Lung microvascular endothelial cell (primary cell): ENCODE results near the gene MADCAM1. TPM values are rescaled to one million over a fixed set of nuclear protein-coding genes. Genes with fewer than 3 reads are reported as not detected.

Source experiments
- DNase-seq, 2 donors: peaks; one replicate each; pipeline versions ENCODE4 v3.0.0 to v3.0.0-alpha.2; 2010; ENCODE audit warnings: low read depth in 2 of 2
- total RNA-seq: library from RNA; depleted of rRNA; stranded (reverse); fragments of >200 nt; gene quantifications from 2 replicates; pipeline ENCODE4 v1.2.1, GENCODE V29; 2014

Gene MADCAM1
- total RNA-seq, 1 donor from 2014 or later, result under 0.01 TPM

- DNase-seq, result no peak
These were observed 58.5 kb downstream of the MADCAM1 start for GRCh38 chr19:554817-555216.

Other genes starting within 250 kb of the MADCAM1 start
- 31.6 and 36.1 TPM in 2 replicates for gene PLPP2, start 205.1 kb upstream of the MADCAM1 start, total RNA-seq
- 6.5 and 6.9 TPM in 2 replicates for gene MIER2, start 151.7 kb upstream of the MADCAM1 start, total RNA-seq
- gene C2CD4C, start 87.3 kb upstream of the MADCAM1 start, total RNA-seq, result 2.0 and 7.5 TPM in 2 replicates
- 4.4 and 28.4 TPM in 2 replicates for gene SHC2, start 35.5 kb upstream of the MADCAM1 start, total RNA-seq
- 26.4 and 29.4 TPM in 2 replicates for gene TPGS1, start 11.0 kb downstream of the MADCAM1 start, total RNA-seq
- 74.3 and 89.3 TPM in 2 replicates for gene CDC34, start 35.3 kb downstream of the MADCAM1 start, total RNA-seq
- not detected in 2 replicates for gene GZMM, start 47.6 kb downstream of the MADCAM1 start, total RNA-seq
- gene BSG, start 76.1 kb downstream of the MADCAM1 start, total RNA-seq, result 184 and 198 TPM in 2 replicates
- gene HCN2, start 93.4 kb downstream of the MADCAM1 start, total RNA-seq, result 0.40 and 0.44 TPM in 2 replicates
- 14.4 and 18.8 TPM in 2 replicates for gene POLRMT, start 137.1 kb downstream of the MADCAM1 start, total RNA-seq
- not detected in 2 replicates for gene FGF22, start 143.4 kb downstream of the MADCAM1 start, total RNA-seq
- 25.5 and 27.8 TPM in 2 replicates for gene RNF126, start 166.7 kb downstream of the MADCAM1 start, total RNA-seq
- 5.0 and 5.2 TPM in 2 replicates for gene FSTL3, start 179.9 kb downstream of the MADCAM1 start, total RNA-seq
- not detected in 2 replicates for gene PRSS57, start 199.0 kb downstream of the MADCAM1 start, total RNA-seq
- gene PALM, start 212.4 kb downstream of the MADCAM1 start, total RNA-seq, result 23.1 and 36.9 TPM in 2 replicates